HEK293 (cell line): ENCODE measurements around the gene CAPN15.
A peak's percentile ranks its signal among the peaks of the same experiment; 100 is the strongest.

Source experiments
- CTCF ChIA-PET: fragments of 350-600 bp; formaldehyde crosslinking; extraction: SDS; loops from one replicate; lab custom pipeline; 2021; ENCODE audit warnings: antibody characterized with exemption; lab: Yijun Ruan, JAX
- POLR2A ChIA-PET: fragments of 300-600 bp; formaldehyde crosslinking; extraction: SDS; loops from one replicate; lab custom pipeline; 2020; ENCODE audit warnings: antibody characterized with exemption, inconsistent platforms; lab: Yijun Ruan, JAX
- H3K27ac ChIP-seq: fragments of 200-500 bp; sonication (Bioruptor generic); 2 replicates; pipeline ENCODE4 v1.5.1; 2014; ENCODE audit warnings: low read depth, low read length, control low read depth, inconsistent platforms; ENCODE audit errors: extremely low read depth
- H3K36me3 ChIP-seq, 2 experiments: fragments of 200-500 bp in 1 of 2; sonication (Bioruptor generic) in 1 of 2; 1 replicate in 1 of 2; 2 replicates in 1 of 2; pipeline ENCODE4 v1.5.1; 2014 to 2017; ENCODE audit warnings: inconsistent platforms in 2 of 2, low read length in 2 of 2; ENCODE audit not compliant: control insufficient read depth in 2 of 2, insufficient read depth in 1 of 2
- H3K4me1 ChIP-seq: fragments of 200-500 bp; sonication (Bioruptor generic); 2 replicates; pipeline ENCODE4 v1.5.1; 2014; ENCODE audit warnings: mild to moderate bottlenecking, low read length, inconsistent platforms; ENCODE audit not compliant: control insufficient read depth, insufficient read depth
- H3K4me3 ChIP-seq: 2 replicates; pipeline ENCODE4 v1.5.1; 2011; ENCODE audit warnings: low read depth, mild to moderate bottlenecking, control low read depth, low read length, moderate library complexity
- H3K9me3 ChIP-seq: fragments of 200-500 bp; sonication (Bioruptor generic); 2 replicates; pipeline ENCODE4 v1.5.1; 2014; ENCODE audit warnings: low read depth, low read length, inconsistent platforms; ENCODE audit not compliant: control insufficient read depth, insufficient read depth
- HOXD13 ChIP-seq: sonication (generic); formaldehyde crosslinking; IDR thresholded peaks from 2 replicates; pipeline ENCODE4 v1.8.0; 2022; ENCODE audit warnings: missing genetic modification reagents, borderline replicate concordance
- KLF9 ChIP-seq: fragments of 450-650 bp; formaldehyde crosslinking; IDR thresholded peaks from 2 replicates; pipeline ENCODE4 v1.5.1; 2016; ENCODE audit warnings: missing biosample characterization, missing genetic modification characterization, low read depth
- PBX3 ChIP-seq: sonication (generic); formaldehyde crosslinking; IDR thresholded peaks from 2 replicates; pipeline ENCODE4 v1.8.1; 2022; ENCODE audit warnings: mild to moderate bottlenecking, moderate library complexity, missing genetic modification reagents
- REST ChIP-seq: fragments of 450-650 bp; formaldehyde crosslinking; IDR thresholded peaks from 2 replicates; pipeline ENCODE4 v1.5.1; 2016; ENCODE audit warnings: missing biosample characterization, missing genetic modification characterization
- SP7 ChIP-seq: fragments of 450-650 bp; formaldehyde crosslinking; IDR thresholded peaks from 2 replicates; pipeline ENCODE4 v1.5.1; 2016; ENCODE audit warnings: missing biosample characterization, missing genetic modification characterization
- TCF7L2 ChIP-seq: IDR thresholded peaks from 2 replicates; pipeline ENCODE4 v1.6.1; 2011; ENCODE audit warnings: low read depth, mild to moderate bottlenecking, inconsistent platforms, low read length, moderate library complexity, borderline replicate concordance
- ZBTB10 ChIP-seq: fragments of 450-650 bp; formaldehyde crosslinking; IDR thresholded peaks from 2 replicates; pipeline ENCODE4 v1.5.1; 2016; ENCODE audit warnings: missing biosample characterization, missing genetic modification characterization
- ZBTB11 ChIP-seq: fragments of 450-650 bp; formaldehyde crosslinking; conservative IDR thresholded peaks from 2 replicates; pipeline ENCODE4 v1.5.1; 2016; ENCODE audit warnings: low read depth, missing biosample characterization, missing genetic modification characterization
- ZBTB17 ChIP-seq: fragments of 450-650 bp; formaldehyde crosslinking; IDR thresholded peaks from 2 replicates; pipeline ENCODE4 v1.5.1; 2016; ENCODE audit warnings: missing biosample characterization, missing genetic modification characterization
- ZBTB20 ChIP-seq: fragments of 450-650 bp; formaldehyde crosslinking; IDR thresholded peaks from 2 replicates; pipeline ENCODE4 v1.5.1; 2016; ENCODE audit warnings: missing biosample characterization, missing genetic modification characterization
- ZEB2 ChIP-seq: fragments of 450-650 bp; formaldehyde crosslinking; IDR thresholded peaks from 2 replicates; pipeline ENCODE4 v1.5.1; 2016; ENCODE audit warnings: missing biosample characterization, missing genetic modification characterization
- ZFHX2 ChIP-seq: fragments of 450-650 bp; formaldehyde crosslinking; conservative IDR thresholded peaks from 2 replicates; pipeline ENCODE4 v1.5.1; 2016; ENCODE audit warnings: missing biosample characterization, missing genetic modification characterization
- ZNF138 ChIP-seq: fragments of 450-650 bp; formaldehyde crosslinking; IDR thresholded peaks from 2 replicates; pipeline ENCODE4 v1.5.1; 2016; ENCODE audit warnings: missing biosample characterization, missing genetic modification characterization, borderline replicate concordance
- ZNF16 ChIP-seq: fragments of 450-650 bp; formaldehyde crosslinking; IDR thresholded peaks from 2 replicates; pipeline ENCODE4 v1.5.1; 2016; ENCODE audit warnings: low read depth, missing biosample characterization, missing genetic modification characterization
- ZNF2 ChIP-seq: fragments of 450-650 bp; formaldehyde crosslinking; IDR thresholded peaks from 2 replicates; pipeline ENCODE4 v1.5.1; 2016; ENCODE audit warnings: missing biosample characterization, missing genetic modification characterization
- ZNF221 ChIP-seq: fragments of 450-650 bp; formaldehyde crosslinking; IDR thresholded peaks from 2 replicates; pipeline ENCODE4 v1.5.1; 2017; ENCODE audit warnings: missing biosample characterization, missing genetic modification characterization, borderline replicate concordance
- ZNF311 ChIP-seq: fragments of 450-650 bp; formaldehyde crosslinking; IDR thresholded peaks from 2 replicates; pipeline ENCODE4 v1.5.1; 2017; ENCODE audit warnings: missing biosample characterization, missing genetic modification characterization, borderline replicate concordance
- ZNF394 ChIP-seq: fragments of 450-650 bp; formaldehyde crosslinking; IDR thresholded peaks from 2 replicates; pipeline ENCODE4 v1.5.1; 2016; ENCODE audit warnings: missing biosample characterization, missing genetic modification characterization, mild to moderate bottlenecking, moderate library complexity, borderline replicate concordance
- ZNF513 ChIP-seq: fragments of 450-650 bp; IDR thresholded peaks from 2 replicates; pipeline ENCODE4 v1.5.1; 2018; ENCODE audit warnings: missing biosample characterization, missing genetic modification characterization
- ZNF514 ChIP-seq: fragments of 450-650 bp; formaldehyde crosslinking; IDR thresholded peaks from 2 replicates; pipeline ENCODE4 v1.5.1; 2016; ENCODE audit warnings: missing biosample characterization, missing genetic modification characterization
- ZNF548 ChIP-seq: fragments of 450-650 bp; formaldehyde crosslinking; IDR thresholded peaks from 2 replicates; pipeline ENCODE4 v1.5.1; 2016; ENCODE audit warnings: missing biosample characterization, missing genetic modification characterization
- ZNF560 ChIP-seq: fragments of 450-650 bp; formaldehyde crosslinking; IDR thresholded peaks from 2 replicates; pipeline ENCODE4 v1.5.1; 2017; ENCODE audit warnings: missing biosample characterization, missing genetic modification characterization, borderline replicate concordance
- ZNF571 ChIP-seq: fragments of 450-650 bp; formaldehyde crosslinking; IDR thresholded peaks from 2 replicates; pipeline ENCODE4 v1.5.0; 2017; ENCODE audit warnings: missing biosample characterization, missing genetic modification characterization
- ZNF623 ChIP-seq: fragments of 450-650 bp; formaldehyde crosslinking; IDR thresholded peaks from 2 replicates; pipeline ENCODE4 v1.5.1; 2016; ENCODE audit warnings: missing biosample characterization, missing genetic modification characterization
- ZNF654 ChIP-seq: fragments of 450-650 bp; formaldehyde crosslinking; IDR thresholded peaks from 2 replicates; pipeline ENCODE4 v1.5.1; 2016; ENCODE audit warnings: low read depth, missing biosample characterization, missing genetic modification characterization
- ZNF664 ChIP-seq: fragments of 450-650 bp; formaldehyde crosslinking; IDR thresholded peaks from 2 replicates; pipeline ENCODE4 v1.5.1; 2016; ENCODE audit warnings: missing biosample characterization, missing genetic modification characterization
- ZNF677 ChIP-seq: fragments of 450-650 bp; IDR thresholded peaks from 2 replicates; pipeline ENCODE4 v1.5.0; 2018; ENCODE audit warnings: missing biosample characterization, mild to moderate bottlenecking, missing genetic modification characterization, moderate library complexity
- ZNF776 ChIP-seq: fragments of 450-650 bp; formaldehyde crosslinking; IDR thresholded peaks from 2 replicates; pipeline ENCODE4 v1.5.0; 2017; ENCODE audit warnings: missing biosample characterization, missing genetic modification characterization, borderline replicate concordance

CAPN15 gene

GRCh38 chr16:588639-588888 lies 61.1 kb downstream of the CAPN15 start:
- Histone ChIP-seq H3K4me3 (peak overlapping the region; percentile 84), H3K9me3 (no peaks in the 10 kb centered on the region), H3K4me1 (peaks cover 14% of the 10 kb centered on the region), H3K36me3 (no peaks in the 10 kb centered on the region), H3K27ac (peak overlapping the region; percentile 94)
- ChIA-PET CTCF (interaction anchor here (0.7 to 1.2 kb wide), 3 partner anchors 12 to 99 kb away, joined by 4 to 5 read pairs (median 4); no protein-coding TSS in a partner anchor), POLR2A (interaction anchor here (0.6 to 2.2 kb wide), 8 partner anchors 9 to 62 kb away, joined by 3 to 7 read pairs (median 4); partner anchors contain the start of genes CAPN15 and METTL26)
- TF ChIP-seq ZBTB11 (tag by site-specific recombination) (no peak), ZNF514 (tag by site-specific recombination) (no peak), ZNF677 (tag by site-specific recombination) (no peak), ZNF548 (no peak), ZNF654 (tag by site-specific recombination) (no peak), ZNF2 (tag by site-specific recombination) (no peak), ZEB2 (no peak), ZBTB17 (no peak), ZFHX2 (no peak), ZNF221 (tag by site-specific recombination) (no peak), ZNF513 (no peak), ZNF311 (tag by site-specific recombination) (no peak), KLF9 (tag by site-specific recombination) (no peak), ZNF571 (no peak), SP7 (tag by site-specific recombination) (no peak), ZNF664 (tag by site-specific recombination) (no peak), TCF7L2 (no peak), ZNF623 (tag by site-specific recombination) (no peak), ZBTB10 (no peak), ZNF394 (tag by site-specific recombination) (no peak), PBX3 (CRISPR knock-in tag) (no peak), ZNF138 (tag by site-specific recombination) (no peak), ZNF16 (tag by site-specific recombination) (no peak), REST (no peak), HOXD13 (CRISPR knock-in tag) (no peak), ZNF776 (tag by site-specific recombination) (no peak), ZBTB20 (tag by site-specific recombination) (peak; percentile 74; the same call in 1 of the 2 replicates), ZNF560 (no peak)
